GM19395 (cell line): ENCODE results near the gene GPR83.
"Not testable (repeated sequence)": the region's sequence is repeated elsewhere in the genome, so short reads cannot be mapped to it uniquely, and the experiment has no call there.

ENCODE experiments used
- ATAC-seq: cut with Tn5 transposase; IDR thresholded peaks from one replicate; pipeline ENCODE4 v1.9.1; 2021; ENCODE audit warnings: mild to moderate bottlenecking, moderate library complexity; ENCODE audit not compliant: unreplicated experiment

Gene GPR83

GRCh38 chr11:94376841-94377240 lies 24.4 kb downstream of the GPR83 start:
- ATAC-seq: no peak

GRCh38 chr11:94370576-94370975 lies 30.6 kb downstream of the GPR83 start:
- ATAC-seq: not testable (repeated sequence)

GRCh38 chr11:94350850-94351563 lies 50.2 kb downstream of the GPR83 start:
- not testable (repeated sequence) for ATAC-seq

- ATAC-seq: not testable (repeated sequence)
Measured at GRCh38 chr11:94346311-94346710, 54.9 kb downstream of the GPR83 start.

- no peak for ATAC-seq
Measured at GRCh38 chr11:94343495-94343894, 57.7 kb downstream of the GPR83 start.

- ATAC-seq: no peak
Measured at GRCh38 chr11:94342250-94342649, 59.0 kb downstream of the GPR83 start.

- no peak for ATAC-seq
Measured at GRCh38 chr11:94338651-94339050, 62.6 kb downstream of the GPR83 start.

GRCh38 chr11:94336033-94336432 lies 65.2 kb downstream of the GPR83 start:
- ATAC-seq: no peak

GRCh38 chr11:94332814-94333213 lies 68.4 kb downstream of the GPR83 start:
- ATAC-seq: no peak

- ATAC-seq: no peak
Measured at GRCh38 chr11:94330789-94331188, 70.4 kb downstream of the GPR83 start.

- no peak for ATAC-seq
Measured at GRCh38 chr11:94329501-94329900, 71.7 kb downstream of the GPR83 start.

GRCh38 chr11:94328587-94329080 lies 72.6 kb downstream of the GPR83 start:
- ATAC-seq: no peak
